ENCODE results near the gene ADCY4. TPM values are rescaled to one million over a fixed set of nuclear protein-coding genes. Genes with fewer than 3 reads are reported as not detected.

The ADCY4 gene
- total and polyA plus RNA-seq, 10 of the 15 experiments (the other 5 are each of a cell fraction or from before 2014, with no cell fraction given) = 0.05 to 0.87 (median 0.21) TPM; not detected in 1

DNA sequence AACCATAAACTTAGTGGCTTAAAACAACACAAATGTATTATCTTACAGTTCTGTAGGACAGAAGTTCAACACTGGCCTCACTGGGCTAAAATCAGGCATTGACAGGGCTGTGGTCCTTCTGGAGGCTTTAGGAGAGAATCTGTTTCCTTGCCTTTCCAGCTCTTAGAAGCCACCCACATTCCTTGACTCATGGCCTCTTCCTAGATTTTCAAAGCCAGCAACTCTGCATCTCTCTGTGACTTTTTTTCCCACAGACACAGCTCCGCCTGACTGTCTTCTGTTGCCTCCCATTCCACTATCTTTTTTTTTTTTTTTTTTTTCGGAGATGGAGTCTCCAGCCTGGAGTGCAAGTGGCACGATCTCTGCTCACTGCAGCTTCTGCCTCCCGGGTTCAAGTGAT lies 21.3 kb upstream of the ADCY4 start (continued):
- TF ChIP-seq, protein P1, sequence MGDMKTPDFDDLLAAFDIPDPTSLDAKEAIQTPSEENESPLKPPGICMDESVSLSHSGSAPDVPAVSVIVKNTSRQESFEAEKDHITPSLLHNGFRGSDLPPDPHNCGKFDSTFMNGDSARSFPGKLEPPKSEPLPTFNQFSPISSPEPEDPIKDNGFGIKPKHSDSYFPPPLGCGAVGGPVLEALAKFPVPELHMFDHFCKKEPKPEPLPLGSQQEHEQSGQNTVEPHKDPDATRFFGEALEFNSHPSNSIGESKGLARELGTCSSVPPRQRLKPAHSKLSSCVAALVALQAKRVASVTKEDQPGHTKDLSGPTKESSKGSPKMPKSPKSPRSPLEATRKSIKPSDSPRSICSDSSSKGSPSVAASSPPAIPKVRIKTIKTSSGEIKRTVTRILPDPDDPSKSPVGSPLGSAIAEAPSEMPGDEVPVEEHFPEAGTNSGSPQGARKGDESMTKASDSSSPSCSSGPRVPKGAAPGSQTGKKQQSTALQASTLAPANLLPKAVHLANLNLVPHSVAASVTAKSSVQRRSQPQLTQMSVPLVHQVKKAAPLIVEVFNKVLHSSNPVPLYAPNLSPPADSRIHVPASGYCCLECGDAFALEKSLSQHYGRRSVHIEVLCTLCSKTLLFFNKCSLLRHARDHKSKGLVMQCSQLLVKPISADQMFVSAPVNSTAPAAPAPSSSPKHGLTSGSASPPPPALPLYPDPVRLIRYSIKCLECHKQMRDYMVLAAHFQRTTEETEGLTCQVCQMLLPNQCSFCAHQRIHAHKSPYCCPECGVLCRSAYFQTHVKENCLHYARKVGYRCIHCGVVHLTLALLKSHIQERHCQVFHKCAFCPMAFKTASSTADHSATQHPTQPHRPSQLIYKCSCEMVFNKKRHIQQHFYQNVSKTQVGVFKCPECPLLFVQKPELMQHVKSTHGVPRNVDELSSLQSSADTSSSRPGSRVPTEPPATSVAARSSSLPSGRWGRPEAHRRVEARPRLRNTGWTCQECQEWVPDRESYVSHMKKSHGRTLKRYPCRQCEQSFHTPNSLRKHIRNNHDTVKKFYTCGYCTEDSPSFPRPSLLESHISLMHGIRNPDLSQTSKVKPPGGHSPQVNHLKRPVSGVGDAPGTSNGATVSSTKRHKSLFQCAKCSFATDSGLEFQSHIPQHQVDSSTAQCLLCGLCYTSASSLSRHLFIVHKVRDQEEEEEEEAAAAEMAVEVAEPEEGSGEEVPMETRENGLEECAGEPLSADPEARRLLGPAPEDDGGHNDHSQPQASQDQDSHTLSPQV (IDR thresholded peaks at IDR 0.05) = no peak
- TF ChIP-seq POLR2AphosphoS5 (IDR thresholded peaks at IDR 0.05; ENCODE audit: low read length) (no peak), NFYB (IDR thresholded peaks at IDR 0.05; ENCODE audit: insufficient read depth, low read depth, low read length) (no peak), ZNF622 (IDR thresholded peaks at IDR 0.05) (no peak), CHD4 (IDR thresholded peaks at IDR 0.05) (no peak), KAT2A (conservative IDR thresholded peaks at IDR 0.05; ENCODE audit: control insufficient read depth, low read depth, low read length) (no peak), MXI1 (IDR thresholded peaks at IDR 0.05; ENCODE audit: low read depth, low read length) (no peak)
- TF ChIP-seq, protein P2, sequence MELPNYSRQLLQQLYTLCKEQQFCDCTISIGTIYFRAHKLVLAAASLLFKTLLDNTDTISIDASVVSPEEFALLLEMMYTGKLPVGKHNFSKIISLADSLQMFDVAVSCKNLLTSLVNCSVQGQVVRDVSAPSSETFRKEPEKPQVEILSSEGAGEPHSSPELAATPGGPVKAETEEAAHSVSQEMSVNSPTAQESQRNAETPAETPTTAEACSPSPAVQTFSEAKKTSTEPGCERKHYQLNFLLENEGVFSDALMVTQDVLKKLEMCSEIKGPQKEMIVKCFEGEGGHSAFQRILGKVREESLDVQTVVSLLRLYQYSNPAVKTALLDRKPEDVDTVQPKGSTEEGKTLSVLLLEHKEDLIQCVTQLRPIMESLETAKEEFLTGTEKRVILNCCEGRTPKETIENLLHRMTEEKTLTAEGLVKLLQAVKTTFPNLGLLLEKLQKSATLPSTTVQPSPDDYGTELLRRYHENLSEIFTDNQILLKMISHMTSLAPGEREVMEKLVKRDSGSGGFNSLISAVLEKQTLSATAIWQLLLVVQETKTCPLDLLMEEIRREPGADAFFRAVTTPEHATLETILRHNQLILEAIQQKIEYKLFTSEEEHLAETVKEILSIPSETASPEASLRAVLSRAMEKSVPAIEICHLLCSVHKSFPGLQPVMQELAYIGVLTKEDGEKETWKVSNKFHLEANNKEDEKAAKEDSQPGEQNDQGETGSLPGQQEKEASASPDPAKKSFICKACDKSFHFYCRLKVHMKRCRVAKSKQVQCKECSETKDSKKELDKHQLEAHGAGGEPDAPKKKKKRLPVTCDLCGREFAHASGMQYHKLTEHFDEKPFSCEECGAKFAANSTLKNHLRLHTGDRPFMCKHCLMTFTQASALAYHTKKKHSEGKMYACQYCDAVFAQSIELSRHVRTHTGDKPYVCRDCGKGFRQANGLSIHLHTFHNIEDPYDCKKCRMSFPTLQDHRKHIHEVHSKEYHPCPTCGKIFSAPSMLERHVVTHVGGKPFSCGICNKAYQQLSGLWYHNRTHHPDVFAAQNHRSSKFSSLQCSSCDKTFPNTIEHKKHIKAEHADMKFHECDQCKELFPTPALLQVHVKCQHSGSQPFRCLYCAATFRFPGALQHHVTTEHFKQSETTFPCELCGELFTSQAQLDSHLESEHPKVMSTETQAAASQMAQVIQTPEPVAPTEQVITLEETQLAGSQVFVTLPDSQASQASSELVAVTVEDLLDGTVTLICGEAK (IDR thresholded peaks at IDR 0.05; ENCODE audit: borderline replicate concordance) = no peak
